Esophagus muscularis mucosa (tissue), 4 donors: ENCODE measurements around the gene PAK4. TPM values are rescaled to one million over a fixed set of nuclear protein-coding genes. Genes with fewer than 3 reads are reported as not detected.
A peak's percentile ranks its signal among the peaks of the same experiment; 100 is the strongest.

ENCODE experiments used
- DNase-seq: peaks from one replicate; pipeline ENCODE4 v3.0.0-alpha.2; 2017; ENCODE audit errors: extremely low spot score
- H3K27ac ChIP-seq, 4 donors: fragments of 200-600 bp; sonication (generic); replicated peaks in 1 of 4; 1 replicate in 3 of 4; 2 replicates in 1 of 4; pipeline ENCODE4 v1.5.1; 2016 to 2019; ENCODE audit warnings: mild to moderate bottlenecking in 1 of 4
- H3K27me3 ChIP-seq, 4 donors: fragments of 200-600 bp; sonication (generic); one replicate each; pipeline versions ENCODE4 v1.5.1 to v1.6.0; 2016 to 2019
- H3K36me3 ChIP-seq, 4 donors: fragments of 200-600 bp; sonication (generic); one replicate each; pipeline ENCODE4 v1.5.1; 2016 to 2019
- H3K4me1 ChIP-seq, 4 donors: fragments of 200-600 bp; sonication (generic); one replicate each; pipeline ENCODE4 v1.5.1; 2016 to 2019
- H3K4me3 ChIP-seq, 4 donors: fragments of 200-600 bp; sonication (generic); 1 replicate in 2 of 4; 2 replicates in 2 of 4; pipeline ENCODE4 v1.5.1; 2016 to 2019; ENCODE audit warnings: mild to moderate bottlenecking in 4 of 4, moderate library complexity in 1 of 4
- H3K9me3 ChIP-seq, 4 donors: fragments of 200-600 bp; sonication (generic); 1 replicate in 3 of 4; 2 replicates in 1 of 4; pipeline ENCODE4 v1.5.1; 2016 to 2019
- EP300 ChIP-seq: sonication (generic); formaldehyde crosslinking; IDR thresholded peaks from one replicate; pipeline ENCODE4 v1.6.1; 2017; ENCODE audit warnings: antibody characterized with exemption
- POLR2A ChIP-seq: fragments of 450-650 bp; IDR thresholded peaks from one replicate; pipeline ENCODE4 v1.6.1; 2017; ENCODE audit warnings: antibody characterized with exemption, moderate library complexity, mild to moderate bottlenecking, low read depth
- POLR2AphosphoS5 ChIP-seq, 2 donors: sonication (generic); formaldehyde crosslinking; IDR thresholded peaks; one replicate each; pipeline ENCODE4 v1.6.1; 2017; ENCODE audit warnings: antibody characterized with exemption in 2 of 2
- WGBS: methylation state at CpG from one replicate; pipeline ENCODE4 v1.1.5; 2018; 5-methylcytosine and 5-hydroxymethylcytosine counted together
- intact Hi-C: fragments of 100-400 bp; cut with DNase I; formaldehyde crosslinking; loops from one replicate; pipeline ENCODE4 v1.15.1; 2023
- total RNA-seq, 4 donors: library from RNA; depleted of rRNA; stranded (reverse); fragments of >200 nt; gene quantifications; one replicate each; pipeline versions ENCODE4 v1.1.0 to v1.2.1, GENCODE V29; 2016
- TF ChIP-seq, protein P1 (sequence below), 3 experiments: fragments of 200-600 bp in 2 of 3; fragments of 450-650 bp in 1 of 3; sonication (generic) in 2 of 3; IDR thresholded peaks; one replicate each; pipeline ENCODE4 v1.5.1; 2017 to 2019; ENCODE audit warnings: antibody characterized with exemption in 3 of 3, mild to moderate bottlenecking in 2 of 3, moderate library complexity in 1 of 3

PAK4 gene
- total RNA-seq, 4 donors from 2014 or later = 8.3 to 18.4 (median 11.0) TPM

DNA sequence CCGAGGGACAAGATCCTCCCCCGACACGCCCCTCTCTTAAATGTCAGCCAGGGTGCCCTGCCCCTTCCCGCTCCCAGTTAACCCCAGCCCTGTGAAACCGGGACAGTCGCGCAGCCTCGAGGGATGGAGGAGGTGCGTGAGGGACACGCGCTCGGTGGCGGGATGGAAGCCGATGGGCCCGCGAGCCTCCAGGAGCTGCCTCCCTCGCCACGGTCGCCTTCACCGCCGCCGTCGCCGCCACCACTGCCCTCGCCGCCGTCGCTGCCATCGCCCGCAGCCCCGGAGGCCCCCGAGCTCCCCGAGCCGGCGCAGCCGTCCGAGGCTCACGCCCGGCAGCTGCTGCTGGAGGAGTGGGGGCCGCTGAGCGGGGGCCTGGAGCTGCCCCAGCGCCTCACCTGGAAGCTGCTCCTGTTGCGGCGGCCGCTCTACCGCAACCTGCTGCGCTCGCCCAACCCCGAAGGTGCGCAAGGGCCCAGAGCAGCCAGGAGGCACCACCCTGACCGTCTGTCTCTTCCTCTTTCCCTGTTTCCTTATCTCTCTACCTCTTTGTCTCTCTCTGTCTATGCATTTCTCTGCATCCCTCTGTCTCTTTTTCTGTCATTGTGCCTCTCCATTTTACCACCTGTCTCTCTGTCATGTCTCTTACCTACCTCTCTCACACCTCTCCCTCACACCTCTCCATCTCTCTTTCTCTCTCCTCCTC is 71.4 kb downstream of the PAK4 start, which contains the start of gene NCCRP1:
TSS of gene NCCRP1 (plus strand) at position 105 of the 703 bp plus-strand sequence. CDS start at position 124, 19 bp downstream.
- intact Hi-C loops = no loop called here
- H3K4me3 ChIP-seq = peak within 1 kb of the TSS in 3 of 4 donors; percentile 11 to 34 (median 27)
- H3K27ac ChIP-seq = no peak within 1 kb of the TSS
- H3K4me1 ChIP-seq = peaks cover 4 to 10% (median 9%) of the 10 kb centered on the region in 4 donors
- H3K27me3 ChIP-seq = peaks cover 0 to 79% (median 35%) of the 10 kb centered on the region in 4 donors
- TF ChIP-seq, protein P1, sequence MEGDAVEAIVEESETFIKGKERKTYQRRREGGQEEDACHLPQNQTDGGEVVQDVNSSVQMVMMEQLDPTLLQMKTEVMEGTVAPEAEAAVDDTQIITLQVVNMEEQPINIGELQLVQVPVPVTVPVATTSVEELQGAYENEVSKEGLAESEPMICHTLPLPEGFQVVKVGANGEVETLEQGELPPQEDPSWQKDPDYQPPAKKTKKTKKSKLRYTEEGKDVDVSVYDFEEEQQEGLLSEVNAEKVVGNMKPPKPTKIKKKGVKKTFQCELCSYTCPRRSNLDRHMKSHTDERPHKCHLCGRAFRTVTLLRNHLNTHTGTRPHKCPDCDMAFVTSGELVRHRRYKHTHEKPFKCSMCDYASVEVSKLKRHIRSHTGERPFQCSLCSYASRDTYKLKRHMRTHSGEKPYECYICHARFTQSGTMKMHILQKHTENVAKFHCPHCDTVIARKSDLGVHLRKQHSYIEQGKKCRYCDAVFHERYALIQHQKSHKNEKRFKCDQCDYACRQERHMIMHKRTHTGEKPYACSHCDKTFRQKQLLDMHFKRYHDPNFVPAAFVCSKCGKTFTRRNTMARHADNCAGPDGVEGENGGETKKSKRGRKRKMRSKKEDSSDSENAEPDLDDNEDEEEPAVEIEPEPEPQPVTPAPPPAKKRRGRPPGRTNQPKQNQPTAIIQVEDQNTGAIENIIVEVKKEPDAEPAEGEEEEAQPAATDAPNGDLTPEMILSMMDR (IDR thresholded peaks at IDR 0.05) = no peak
- TF ChIP-seq EP300 (no peak), POLR2AphosphoS5 (IDR thresholded peaks at IDR 0.05) (no peak), POLR2A (no peak)
- H3K36me3 ChIP-seq = no peaks in the 10 kb centered on the region
- no peaks in the 10 kb centered on the region for H3K9me3 ChIP-seq
- DNase-seq = no peak
- WGBS = 5% methylated on average over 51 of the region's 51 CpGs

DNA sequence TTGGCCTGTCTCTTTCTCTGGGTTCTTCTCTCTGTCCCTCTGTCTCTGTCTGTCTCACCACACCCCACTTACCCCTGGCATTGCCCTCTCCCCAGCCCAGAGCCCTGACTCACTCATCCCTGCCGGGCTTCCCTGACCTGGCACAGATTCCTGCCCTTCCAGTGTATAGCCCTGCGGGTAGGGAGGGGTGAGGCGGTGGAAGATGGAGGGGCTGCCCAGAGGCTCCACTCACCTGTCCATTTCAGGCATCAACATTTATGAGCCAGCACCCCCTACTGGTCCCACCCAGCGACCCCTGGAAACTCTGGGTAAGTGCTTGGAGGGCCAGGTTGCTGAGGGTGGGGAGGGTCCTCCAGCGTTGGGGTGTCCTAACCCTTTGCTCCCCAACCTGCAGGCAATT is 72.2 kb downstream of the PAK4 start:
- Histone ChIP-seq H3K36me3 (no peaks in the 10 kb centered on the region), H3K27ac (no peak overlapping the region), H3K9me3 (no peaks in the 10 kb centered on the region), H3K4me1 (peaks cover 4 to 10% (median 9%) of the 10 kb centered on the region in 4 donors), H3K4me3 (no peak overlapping the region), H3K27me3 (peaks cover 0 to 87% (median 41%) of the 10 kb centered on the region in 4 donors)
- DNase-seq = no peak
- intact Hi-C loops = no loop called here
- TF ChIP-seq POLR2AphosphoS5 (IDR thresholded peaks at IDR 0.05) (no peak), POLR2A (no peak), EP300 (no peak)
- TF ChIP-seq, protein P1 (IDR thresholded peaks at IDR 0.05) = no peak
- WGBS = 54% methylated on average over 5 of the region's 5 CpGs

DNA sequence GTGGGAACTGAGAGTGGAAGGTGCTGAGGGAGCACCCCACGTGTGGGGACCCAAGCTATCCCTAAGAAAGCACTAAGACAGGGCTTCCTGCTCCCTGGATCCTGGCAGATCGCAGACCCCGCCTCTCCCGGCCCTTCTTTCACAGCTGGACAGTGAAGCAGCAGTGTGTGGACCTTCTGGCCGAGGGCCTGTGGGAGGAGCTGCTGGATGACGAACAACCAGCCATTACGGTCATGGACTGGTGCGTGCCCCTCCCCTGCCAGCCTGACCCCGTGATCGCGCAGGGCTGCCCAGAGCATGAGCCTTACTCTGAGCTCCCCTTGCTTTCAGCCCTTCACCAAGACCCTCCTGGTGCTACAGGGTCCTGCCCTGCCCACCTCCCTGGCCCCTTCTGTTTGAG is 73.4 kb downstream of the PAK4 start:
- no peak for DNase-seq
- no peak for TF ChIP-seq POLR2A
- no peak for TF ChIP-seq POLR2AphosphoS5 (IDR thresholded peaks at IDR 0.05)
- no peak for TF ChIP-seq EP300
- TF ChIP-seq, protein P1 (IDR thresholded peaks at IDR 0.05) = no peak
- Histone ChIP-seq H3K27me3 (peaks cover 0 to 95% (median 52%) of the 10 kb centered on the region in 4 donors), H3K27ac (no peak overlapping the region), H3K9me3 (no peaks in the 10 kb centered on the region), H3K36me3 (no peaks in the 10 kb centered on the region), H3K4me1 (peaks cover 4 to 10% (median 9%) of the 10 kb centered on the region in 4 donors), H3K4me3 (no peak overlapping the region)
- intact Hi-C loops = no loop called here
- WGBS = 12% methylated on average over 7 of the region's 11 CpGs

DNA sequence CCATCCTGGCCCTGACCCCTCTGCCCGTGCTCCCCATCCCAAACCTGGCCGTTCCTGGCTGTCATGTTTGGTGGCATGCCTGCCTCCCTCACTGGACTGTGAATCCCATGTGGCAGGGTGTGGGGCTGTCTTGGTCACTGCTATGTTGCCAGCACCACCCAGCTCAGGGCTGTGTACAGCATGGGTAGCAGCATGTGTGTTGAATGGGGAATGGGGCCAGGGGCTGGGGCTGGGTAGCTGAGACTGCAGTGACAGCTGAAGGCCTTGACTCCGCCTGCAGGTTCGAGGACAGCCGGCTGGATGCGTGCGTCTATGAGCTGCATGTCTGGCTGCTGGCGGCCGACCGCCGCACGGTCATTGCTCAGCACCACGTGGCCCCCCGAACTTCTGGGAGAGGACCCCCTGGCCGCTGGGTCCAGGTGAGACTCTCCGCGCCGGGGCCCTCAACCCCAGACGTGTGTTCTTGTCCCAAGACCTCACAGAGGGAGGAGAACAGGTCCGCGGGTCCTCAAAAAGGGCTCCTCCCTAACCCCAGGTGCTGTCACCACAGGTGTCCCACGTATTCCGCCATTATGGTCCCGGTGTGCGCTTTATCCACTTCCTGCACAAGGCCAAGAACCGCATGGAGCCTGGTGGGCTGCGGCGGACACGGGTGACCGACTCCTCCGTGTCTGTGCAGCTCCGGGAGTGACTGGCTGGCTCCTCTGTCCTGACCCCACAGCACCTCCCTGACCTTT is 74.6 kb downstream of the PAK4 start:
- peaks cover 0 to 99% (median 51%) of the 10 kb centered on the region in 4 donors for H3K27me3 ChIP-seq
- WGBS = 78% methylated on average over 19 of the region's 32 CpGs
- DNase-seq = no peak
- TF ChIP-seq EP300 (no peak), POLR2A (no peak), POLR2AphosphoS5 (IDR thresholded peaks at IDR 0.05) (no peak)
- TF ChIP-seq, protein P1 (IDR thresholded peaks at IDR 0.05) = no peak
- no peak overlapping the region for H3K4me3 ChIP-seq
- H3K27ac ChIP-seq = no peak overlapping the region
- no peaks in the 10 kb centered on the region for H3K36me3 ChIP-seq
- no peaks in the 10 kb centered on the region for H3K9me3 ChIP-seq
- H3K4me1 ChIP-seq = peaks cover 4 to 10% (median 9%) of the 10 kb centered on the region in 4 donors
- intact Hi-C loops = no loop called here
